DND-41 (cell line): ENCODE measurements around the gene KLC1.

ENCODE experiments used
- ATAC-seq: fragments of 200-7000 bp; cut with Tn5 transposase; 3 replicates; pipeline ENCODE4 v1.9.1; 2021; ENCODE audit warnings: low read depth; ENCODE audit not compliant: insufficient read depth
- DNase-seq: peaks from one replicate; pipeline ENCODE4 v3.0.0-alpha.2; 2020
- H2AFZ ChIP-seq: 2 replicates; pipeline ENCODE4 v1.6.0; 2012; ENCODE audit warnings: low read depth, low read length
- H3K27ac ChIP-seq: 2 replicates; pipeline ENCODE4 v1.5.1; 2012; ENCODE audit warnings: low read length, inconsistent platforms
- H3K27me3 ChIP-seq: fragments of 200-600 bp; sonication (generic); 2 replicates; pipeline ENCODE4 v1.6.0; 2012; ENCODE audit warnings: low read length, mild to moderate bottlenecking, inconsistent platforms; ENCODE audit not compliant: insufficient read depth, poor library complexity
- H3K36me3 ChIP-seq: 2 replicates; pipeline ENCODE4 v1.5.1; 2012; ENCODE audit warnings: low read length, inconsistent platforms; ENCODE audit not compliant: insufficient read depth
- H3K4me1 ChIP-seq: 2 replicates; pipeline ENCODE4 v1.5.1; 2012; ENCODE audit warnings: mild to moderate bottlenecking, low read length; ENCODE audit not compliant: insufficient read depth
- H3K4me2 ChIP-seq: 2 replicates; pipeline ENCODE4 v1.6.0; 2012; ENCODE audit warnings: mild to moderate bottlenecking, moderate library complexity, low read length, inconsistent platforms; ENCODE audit not compliant: insufficient read depth
- H3K4me3 ChIP-seq, 2 experiments: fragments of 200-600 bp in 1 of 2; shearing (Covaris generic) in 1 of 2; 2 replicates each; pipeline ENCODE4 v1.5.1; 2012 to 2016; ENCODE audit warnings: inconsistent platforms in 2 of 2, low read length in 2 of 2, mild to moderate bottlenecking in 2 of 2, low read depth in 1 of 2, moderate library complexity in 1 of 2
- H3K79me2 ChIP-seq: 2 replicates; pipeline ENCODE4 v1.6.0; 2012; ENCODE audit warnings: low read length, inconsistent platforms; ENCODE audit not compliant: insufficient read depth
- H3K9ac ChIP-seq: 2 replicates; pipeline ENCODE4 v1.6.0; 2012; ENCODE audit warnings: low read depth, mild to moderate bottlenecking, inconsistent platforms, low read length, moderate library complexity
- H3K9me3 ChIP-seq: 2 replicates; pipeline ENCODE4 v1.5.1; 2012; ENCODE audit warnings: low read length, moderate library complexity, mild to moderate bottlenecking, inconsistent platforms; ENCODE audit not compliant: insufficient read depth, severe bottlenecking
- H4K20me1 ChIP-seq: 2 replicates; pipeline ENCODE4 v1.6.0; 2012; ENCODE audit warnings: low read length; ENCODE audit not compliant: insufficient read depth
- EZH2 ChIP-seq: IDR thresholded peaks from 3 replicates; pipeline ENCODE4 v1.6.1; 2012; ENCODE audit warnings: borderline replicate concordance, low read depth, mild to moderate bottlenecking, moderate library complexity, low read length, inconsistent platforms; ENCODE audit not compliant: severe bottlenecking
- TF ChIP-seq, protein P1 (sequence below): IDR thresholded peaks from 2 replicates; pipeline ENCODE4 v1.5.1; 2012; ENCODE audit warnings: borderline replicate concordance, low read length, moderate library complexity, mild to moderate bottlenecking; ENCODE audit not compliant: poor library complexity, severe bottlenecking; ENCODE audit errors: extremely low read depth

Gene KLC1

DNA sequence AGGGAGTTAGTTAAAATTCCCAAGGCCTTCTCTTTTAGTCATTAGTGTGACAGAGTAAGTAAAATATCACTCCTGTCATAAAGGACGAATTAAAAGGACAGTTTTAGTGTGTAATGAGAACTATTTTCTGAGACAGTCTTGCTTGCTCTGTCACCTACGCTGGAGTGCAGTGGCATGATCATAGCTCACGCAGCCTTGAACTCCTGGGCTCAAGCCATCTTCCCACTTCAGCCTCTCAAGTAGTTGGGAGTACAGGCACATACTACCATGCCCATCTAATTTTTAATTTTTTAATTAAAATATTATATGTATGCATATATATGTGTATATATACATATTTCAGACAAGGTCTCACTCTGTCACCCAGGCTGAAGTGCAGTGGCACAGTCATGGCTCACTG is 17.2 kb downstream of the KLC1 start:
- Histone ChIP-seq H3K27me3 (no peaks in the 10 kb centered on the region), H3K4me1 (no peaks in the 10 kb centered on the region), H3K4me2 (no peak overlapping the region), H2AFZ (no peak overlapping the region), H3K79me2 (peaks cover 98% of the 10 kb centered on the region), H4K20me1 (peaks cover 55% of the 10 kb centered on the region), H3K9ac (no peak overlapping the region), H3K27ac (no peak overlapping the region), H3K9me3 (no peaks in the 10 kb centered on the region), H3K4me3 (no peak overlapping the region), H3K36me3 (peaks cover 3% of the 10 kb centered on the region; the same call in 1 of the 2 replicates)
- DNase-seq (no peak), ATAC-seq (no peak)
- TF ChIP-seq EZH2 = no peak
- TF ChIP-seq, protein P1, sequence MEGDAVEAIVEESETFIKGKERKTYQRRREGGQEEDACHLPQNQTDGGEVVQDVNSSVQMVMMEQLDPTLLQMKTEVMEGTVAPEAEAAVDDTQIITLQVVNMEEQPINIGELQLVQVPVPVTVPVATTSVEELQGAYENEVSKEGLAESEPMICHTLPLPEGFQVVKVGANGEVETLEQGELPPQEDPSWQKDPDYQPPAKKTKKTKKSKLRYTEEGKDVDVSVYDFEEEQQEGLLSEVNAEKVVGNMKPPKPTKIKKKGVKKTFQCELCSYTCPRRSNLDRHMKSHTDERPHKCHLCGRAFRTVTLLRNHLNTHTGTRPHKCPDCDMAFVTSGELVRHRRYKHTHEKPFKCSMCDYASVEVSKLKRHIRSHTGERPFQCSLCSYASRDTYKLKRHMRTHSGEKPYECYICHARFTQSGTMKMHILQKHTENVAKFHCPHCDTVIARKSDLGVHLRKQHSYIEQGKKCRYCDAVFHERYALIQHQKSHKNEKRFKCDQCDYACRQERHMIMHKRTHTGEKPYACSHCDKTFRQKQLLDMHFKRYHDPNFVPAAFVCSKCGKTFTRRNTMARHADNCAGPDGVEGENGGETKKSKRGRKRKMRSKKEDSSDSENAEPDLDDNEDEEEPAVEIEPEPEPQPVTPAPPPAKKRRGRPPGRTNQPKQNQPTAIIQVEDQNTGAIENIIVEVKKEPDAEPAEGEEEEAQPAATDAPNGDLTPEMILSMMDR = no peak

- DNase-seq (no peak), ATAC-seq (no peak)
- H3K4me3 ChIP-seq = no peak overlapping the region
- no peak overlapping the region for H2AFZ ChIP-seq
- no peak overlapping the region for H3K4me2 ChIP-seq
- H4K20me1 ChIP-seq = peaks cover 65% of the 10 kb centered on the region
- H3K27me3 ChIP-seq = no peaks in the 10 kb centered on the region
- peaks cover 12% of the 10 kb centered on the region for H3K36me3 ChIP-seq
- H3K27ac ChIP-seq = no peak overlapping the region
- TF ChIP-seq, protein P1 = no peak
- no peak for TF ChIP-seq EZH2
- no peak overlapping the region for H3K9ac ChIP-seq
- peaks cover 98% of the 10 kb centered on the region for H3K79me2 ChIP-seq
- H3K9me3 ChIP-seq = no peaks in the 10 kb centered on the region
- H3K4me1 ChIP-seq = no peaks in the 10 kb centered on the region
Observed at GRCh38 chr14:103649001-103649400, 20.0 kb downstream of the KLC1 start.

DNA sequence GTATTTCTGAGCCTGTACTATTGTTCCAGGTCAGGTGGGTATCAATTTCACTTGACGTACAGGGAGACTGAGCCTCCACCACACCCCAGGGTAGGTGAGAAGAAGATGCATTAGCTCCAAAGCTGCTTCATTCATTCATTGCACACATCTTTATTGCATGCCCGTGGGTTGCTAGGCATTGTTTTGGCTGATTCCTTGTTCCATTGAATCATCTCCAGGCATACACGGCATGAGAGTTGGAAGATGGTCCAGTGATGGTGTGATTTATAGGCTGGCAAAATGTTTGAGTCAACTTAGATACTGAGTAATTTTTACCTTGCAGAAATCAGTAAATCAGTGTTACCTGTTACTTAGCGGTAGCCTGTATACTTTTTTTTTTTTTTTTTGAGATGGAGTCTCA is 21.2 kb downstream of the KLC1 start:
- DNase-seq = no peak
- no peaks in the 10 kb centered on the region for H3K9me3 ChIP-seq
- H3K36me3 ChIP-seq = peaks cover 24% of the 10 kb centered on the region
- no peak overlapping the region for H2AFZ ChIP-seq
- H3K27ac ChIP-seq = no peak overlapping the region
- no peak overlapping the region for H3K4me3 ChIP-seq
- peaks cover 93% of the 10 kb centered on the region for H3K79me2 ChIP-seq
- H3K4me1 ChIP-seq = no peaks in the 10 kb centered on the region
- no peaks in the 10 kb centered on the region for H3K27me3 ChIP-seq
- H4K20me1 ChIP-seq = peaks cover 67% of the 10 kb centered on the region
- TF ChIP-seq EZH2 = no peak
- TF ChIP-seq, protein P1 = no peak
- H3K9ac ChIP-seq = no peak overlapping the region
- ATAC-seq = no peak
- no peak overlapping the region for H3K4me2 ChIP-seq

DNA sequence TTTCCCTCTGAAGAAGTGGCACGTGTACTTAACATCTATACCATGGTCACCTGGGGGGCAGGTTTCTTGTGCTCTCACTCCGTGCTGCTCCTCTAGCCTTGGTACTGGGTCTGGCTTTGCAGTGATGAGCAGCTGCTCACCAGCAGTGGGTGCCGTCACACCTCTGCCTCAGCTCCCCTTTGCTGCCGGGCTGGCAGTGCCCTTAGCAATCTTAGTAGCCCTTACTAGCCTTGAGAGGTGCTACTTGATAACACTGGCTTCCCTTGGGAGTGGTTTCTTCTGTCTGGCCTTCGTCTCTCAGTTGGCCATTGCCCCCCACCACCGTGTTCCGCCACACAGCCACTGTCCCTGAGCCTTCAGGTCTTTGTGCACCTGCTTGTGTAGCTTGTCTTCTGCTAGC is 22.6 kb downstream of the KLC1 start:
- DNase-seq (no peak), ATAC-seq (no peak)
- H3K79me2 ChIP-seq = peaks cover 85% of the 10 kb centered on the region
- no peak overlapping the region for H3K4me3 ChIP-seq
- H3K4me2 ChIP-seq = no peak overlapping the region
- no peak overlapping the region for H3K27ac ChIP-seq
- H3K4me1 ChIP-seq = no peaks in the 10 kb centered on the region
- TF ChIP-seq, protein P1 = no peak
- peaks cover 63% of the 10 kb centered on the region for H4K20me1 ChIP-seq
- H3K36me3 ChIP-seq = peaks cover 37% of the 10 kb centered on the region
- no peaks in the 10 kb centered on the region for H3K27me3 ChIP-seq
- H2AFZ ChIP-seq = no peak overlapping the region
- no peak overlapping the region for H3K9ac ChIP-seq
- H3K9me3 ChIP-seq = no peaks in the 10 kb centered on the region
